GM12892 (cell line): Measurements from ENCODE around the gene PLG.

Experiments
- POLR2A ChIP-seq: IDR thresholded peaks from 2 replicates; pipeline ENCODE4 v1.6.1; 2011; ENCODE audit warnings: low read depth, low read length, control low read depth
- TAF1 ChIP-seq: IDR thresholded peaks from 2 replicates; pipeline ENCODE4 v1.6.1; 2011; ENCODE audit warnings: low read depth, mild to moderate bottlenecking, control low read depth, low read length, borderline replicate concordance

- no peak for TF ChIP-seq POLR2A
- no peak for TF ChIP-seq TAF1
Measured at GRCh38 chr6:160765412-160765811, 63.4 kb downstream of the PLG start.
